Measurements from ENCODE around the gene NRG3.

DNA sequence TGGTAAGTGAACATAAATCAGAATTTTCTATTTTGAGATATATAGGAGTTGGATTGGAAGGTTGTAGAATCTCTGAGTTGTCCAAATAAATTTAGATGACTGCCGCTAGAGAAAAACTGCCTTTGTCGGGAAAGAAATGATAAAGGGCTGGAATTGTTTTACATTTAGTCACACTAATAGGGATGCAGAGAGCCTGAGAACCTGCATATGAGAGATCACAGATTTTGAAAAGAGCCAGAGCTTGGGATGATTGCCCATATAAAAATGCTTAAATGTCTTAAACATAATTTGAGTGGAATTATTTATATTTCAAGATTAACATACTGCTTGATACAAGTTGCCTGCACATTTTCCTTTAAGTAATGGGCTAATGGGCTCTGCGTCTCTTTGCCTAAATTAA lies 660.5 kb downstream of the NRG3 start:
- no peak for TF ChIP-seq ZFP30 (CRISPR knock-in tag; IDR thresholded peaks at IDR 0.05)
- TF ChIP-seq, protein P1, sequence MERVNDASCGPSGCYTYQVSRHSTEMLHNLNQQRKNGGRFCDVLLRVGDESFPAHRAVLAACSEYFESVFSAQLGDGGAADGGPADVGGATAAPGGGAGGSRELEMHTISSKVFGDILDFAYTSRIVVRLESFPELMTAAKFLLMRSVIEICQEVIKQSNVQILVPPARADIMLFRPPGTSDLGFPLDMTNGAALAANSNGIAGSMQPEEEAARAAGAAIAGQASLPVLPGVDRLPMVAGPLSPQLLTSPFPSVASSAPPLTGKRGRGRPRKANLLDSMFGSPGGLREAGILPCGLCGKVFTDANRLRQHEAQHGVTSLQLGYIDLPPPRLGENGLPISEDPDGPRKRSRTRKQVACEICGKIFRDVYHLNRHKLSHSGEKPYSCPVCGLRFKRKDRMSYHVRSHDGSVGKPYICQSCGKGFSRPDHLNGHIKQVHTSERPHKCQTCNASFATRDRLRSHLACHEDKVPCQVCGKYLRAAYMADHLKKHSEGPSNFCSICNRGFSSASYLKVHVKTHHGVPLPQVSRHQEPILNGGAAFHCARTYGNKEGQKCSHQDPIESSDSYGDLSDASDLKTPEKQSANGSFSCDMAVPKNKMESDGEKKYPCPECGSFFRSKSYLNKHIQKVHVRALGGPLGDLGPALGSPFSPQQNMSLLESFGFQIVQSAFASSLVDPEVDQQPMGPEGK (CRISPR knock-in tag; IDR thresholded peaks at IDR 0.05; ENCODE audit: borderline replicate concordance): peak; percentile 64; the same call in 1 of the 2 replicates
- TF ChIP-seq POU6F1 (CRISPR knock-in tag; IDR thresholded peaks at IDR 0.05; ENCODE audit: borderline replicate concordance, low read depth): 0 out of 2 replicates have a peak, but pooled peaks have one; percentile 56
- TF ChIP-seq ZFP3 (CRISPR knock-in tag; IDR thresholded peaks at IDR 0.05): no peak
- no peak for TF ChIP-seq OSR1 (CRISPR knock-in tag; IDR thresholded peaks at IDR 0.05)
- 0 out of 2 replicates have a peak, but pooled peaks have one; percentile 62 for TF ChIP-seq TSHZ2 (CRISPR knock-in tag; IDR thresholded peaks at IDR 0.05)
- TF ChIP-seq RARB (CRISPR knock-in tag; IDR thresholded peaks at IDR 0.05): 0 out of 2 replicates have a peak, but pooled peaks have one; percentile 51
- no peak for TF ChIP-seq ZNF70 (CRISPR knock-in tag; IDR thresholded peaks at IDR 0.05)
- peak; percentile 91 for TF ChIP-seq CREB5 (CRISPR knock-in tag; IDR thresholded peaks at IDR 0.05; ENCODE audit: low read depth)
- peak; percentile 37; the same call in 1 of the 2 replicates for TF ChIP-seq TCF4 (CRISPR knock-in tag; IDR thresholded peaks at IDR 0.05; ENCODE audit: borderline replicate concordance)
- TF ChIP-seq TOX (CRISPR knock-in tag; IDR thresholded peaks at IDR 0.05; ENCODE audit: borderline replicate concordance): peak; percentile 39; the same call in 1 of the 2 replicates
- TF ChIP-seq ARNTL (CRISPR knock-in tag; IDR thresholded peaks at IDR 0.05; ENCODE audit: borderline replicate concordance, low read depth): no peak
